HCT116 (cell line): ENCODE measurements around the gene SNCAIP. TPM values are rescaled to one million over a fixed set of nuclear protein-coding genes. Genes with fewer than 3 reads are reported as not detected.

ENCODE experiments used
- ATAC-seq: fragments of 200-7000 bp; cut with Tn5 transposase; 2 replicates; pipeline ENCODE4 v1.9.1; 2020; ENCODE audit warnings: mild to moderate bottlenecking, moderate library complexity
- BruUV-seq: library from RNA; stranded (reverse); fragments of 400-500 nt; replicated peaks from 2 replicates; lab custom pipeline; 2021; lab: Mats Ljungman, UMichigan
- CTCF ChIA-PET: fragments of 300-600 bp; sonication (Branson Sonifier 250); formaldehyde crosslinking; loops from one replicate; lab custom pipeline; 2021; ENCODE audit warnings: antibody characterized with exemption; lab: Charles Lee
- POLR2A ChIA-PET: fragments of 300-600, 350-600 bp; sonication (Branson Sonifier 250); formaldehyde crosslinking; loops from one replicate; lab custom pipeline; 2021; ENCODE audit warnings: antibody characterized with exemption; lab: Charles Lee
- RAD21 ChIA-PET, 2 experiments: fragments of 300-600 bp; sonication (Branson Sonifier 250); formaldehyde crosslinking; loops; one replicate each; lab custom pipeline; 2023; ENCODE audit warnings: low total read pairs in 2 of 2; ENCODE audit not compliant: uncharacterized antibody in 2 of 2, unreplicated experiment in 2 of 2, low non-redundant PET in 1 of 2; lab: Charles Lee
- DNase-seq: peaks from one replicate; pipeline ENCODE4 v3.0.0-alpha.2; 2010; ENCODE audit warnings: low read depth, low spot score
- H2AFZ ChIP-seq: fragments of 200-600 bp; shearing (Covaris generic), sonication (generic); 2 replicates; pipeline ENCODE4 v1.6.1; 2017; ENCODE audit warnings: low read depth, mixed run types, mixed read lengths, antibody characterized with exemption, low read length; ENCODE audit not compliant: poor library complexity, severe bottlenecking
- H3K27ac ChIP-seq: 2 replicates; pipeline ENCODE4 v1.5.1; 2012; ENCODE audit warnings: low read depth, low read length
- H3K27me3 ChIP-seq: fragments of 200-600 bp; sonication (generic); 2 replicates; pipeline ENCODE4 v1.6.1; 2016; ENCODE audit warnings: mixed run types, low read length, mixed read lengths; ENCODE audit not compliant: insufficient read depth
- H3K36me3 ChIP-seq, 2 experiments: fragments of 200-500 bp in 1 of 2; fragments of 200-600 bp in 1 of 2; sonication (Bioruptor generic) in 1 of 2; sonication (generic) in 1 of 2; 2 replicates each; pipeline versions ENCODE4 v1.5.1 to v1.6.1; 2014 to 2016; ENCODE audit warnings: low read length in 2 of 2, inconsistent platforms in 1 of 2, mixed read lengths in 1 of 2, mixed run types in 1 of 2; ENCODE audit not compliant: insufficient read depth in 2 of 2, control insufficient read depth in 1 of 2
- H3K4me1 ChIP-seq, 2 experiments: fragments of 200-600 bp in 1 of 2; sonication (generic) in 1 of 2; 2 replicates each; pipeline versions ENCODE4 v1.5.1 to v1.6.1; 2012 to 2017; ENCODE audit warnings: low read length in 2 of 2, inconsistent platforms in 1 of 2, mild to moderate bottlenecking in 1 of 2, mixed read lengths in 1 of 2, mixed run types in 1 of 2, moderate library complexity in 1 of 2; ENCODE audit not compliant: insufficient read depth in 2 of 2, control insufficient read depth in 1 of 2
- H3K4me2 ChIP-seq: fragments of 200-600 bp; sonication (generic); 2 replicates; pipeline ENCODE4 v1.6.1; 2017; ENCODE audit warnings: mixed run types, low read length, mixed read lengths
- H3K4me3 ChIP-seq, 2 experiments: fragments of 200-600 bp in 1 of 2; sonication (generic) in 1 of 2; replicated peaks in 1 of 2; 2 replicates each; pipeline ENCODE4 v1.5.1; 2011 to 2016; ENCODE audit warnings: low read length in 2 of 2, control low read depth in 1 of 2, low read depth in 1 of 2, mild to moderate bottlenecking in 1 of 2, mixed read lengths in 1 of 2, mixed run types in 1 of 2
- H3K79me2 ChIP-seq: fragments of 200-600 bp; sonication (generic); 2 replicates; pipeline ENCODE4 v1.6.1; 2017; ENCODE audit warnings: mild to moderate bottlenecking, mixed run types, low read length, moderate library complexity, mixed read lengths; ENCODE audit not compliant: insufficient read depth
- H3K9ac ChIP-seq: fragments of 200-600 bp; sonication (generic); 2 replicates; pipeline ENCODE4 v1.6.1; 2016; ENCODE audit warnings: low read length, mixed read lengths
- H3K9me2 ChIP-seq: fragments of 200-600 bp; sonication (generic), shearing (Covaris generic); 2 replicates; pipeline ENCODE4 v1.6.1; 2017; ENCODE audit warnings: mixed run types, mild to moderate bottlenecking, moderate library complexity; ENCODE audit not compliant: insufficient read depth
- H3K9me3 ChIP-seq, 2 experiments: fragments of 200-500 bp in 1 of 2; fragments of 200-600 bp in 1 of 2; sonication (Bioruptor generic) in 1 of 2; sonication (generic) in 1 of 2; 2 replicates each; pipeline ENCODE4 v1.6.1; 2014 to 2017; ENCODE audit warnings: low read length in 2 of 2, mixed read lengths in 2 of 2, inconsistent platforms in 1 of 2, low read depth in 1 of 2, mild to moderate bottlenecking in 1 of 2, mixed run types in 1 of 2, moderate library complexity in 1 of 2; ENCODE audit not compliant: control insufficient read depth in 1 of 2, insufficient read depth in 1 of 2
- H4K20me1 ChIP-seq: fragments of 200-600 bp; sonication (generic), shearing (Covaris generic); 2 replicates; pipeline ENCODE4 v1.6.1; 2017; ENCODE audit warnings: mixed run types, mild to moderate bottlenecking, moderate library complexity; ENCODE audit not compliant: insufficient read depth
- ATF3 ChIP-seq: IDR thresholded peaks from 2 replicates; pipeline ENCODE4 v1.6.1; 2012
- CBX3 ChIP-seq: IDR thresholded peaks from 2 replicates; pipeline ENCODE4 v1.6.1; 2012; ENCODE audit warnings: low read depth
- CEBPB ChIP-seq: IDR thresholded peaks from 2 replicates; pipeline ENCODE4 v1.6.1; 2012; ENCODE audit warnings: low read depth
- ELF1 ChIP-seq: IDR thresholded peaks from 2 replicates; pipeline ENCODE4 v1.6.1; 2012; ENCODE audit warnings: low read depth, borderline replicate concordance
- EZH2 ChIP-seq: fragments of 200-600 bp; sonication (generic); IDR thresholded peaks from 2 replicates; pipeline ENCODE4 v1.6.1; 2017; ENCODE audit warnings: antibody characterized with exemption, mixed run types
- FOSL1 ChIP-seq: IDR thresholded peaks from 2 replicates; pipeline ENCODE4 v1.6.1; 2012; ENCODE audit warnings: low read depth
- MAX ChIP-seq: IDR thresholded peaks from 2 replicates; pipeline ENCODE4 v1.6.1; 2012
- POLR2A ChIP-seq: IDR thresholded peaks from 2 replicates; pipeline ENCODE4 v1.7.0; 2011; ENCODE audit warnings: borderline replicate concordance; ENCODE audit not compliant: insufficient read depth, insufficient read length; ENCODE audit errors: extremely low read depth
- SRF ChIP-seq: IDR thresholded peaks from 2 replicates; pipeline ENCODE4 v1.6.1; 2012; ENCODE audit warnings: low read depth
- ZFX ChIP-seq: fragments of 450-650 bp; IDR thresholded peaks from 2 replicates; pipeline ENCODE4 v1.6.1; 2017
- ZNF274 ChIP-seq: fragments of 200-500 bp; sonication (Bioruptor generic); IDR thresholded peaks from 2 replicates; pipeline ENCODE4 v1.6.1; 2014; ENCODE audit warnings: mild to moderate bottlenecking, low read depth, low read length, inconsistent platforms
- intact Hi-C: fragments of 100-400 bp; cut with micrococcal nuclease; formaldehyde crosslinking; loops from 2 replicates; pipeline ENCODE4 v1.10.0; 2022
- total RNA-seq: library from RNA; stranded (reverse); gene quantifications from one replicate; pipeline ENCODE4 v1.2.1, GENCODE V29; 2021; ENCODE audit not compliant: unreplicated experiment
- TF ChIP-seq, protein P1 (sequence below): IDR thresholded peaks from 2 replicates; pipeline ENCODE4 v1.6.1; 2011; ENCODE audit warnings: mild to moderate bottlenecking, low read length, moderate library complexity; ENCODE audit not compliant: insufficient replicate concordance; ENCODE audit errors: extremely low read depth
- TF ChIP-seq, protein P2 (sequence below): IDR thresholded peaks from 2 replicates; pipeline ENCODE4 v1.6.1; 2012; ENCODE audit warnings: low read depth

Gene SNCAIP
- total RNA-seq, 1 experiment from 2014 or later, result not detected

GRCh38 chr5:122501089-122501435 lies 189.0 kb downstream of the SNCAIP start:
- H3K36me3 ChIP-seq, result no peaks in the 10 kb centered on the region
- no peaks in the 10 kb centered on the region for H3K9me2 ChIP-seq
- no peak for TF ChIP-seq CEBPB
- TF ChIP-seq ZFX, result no peak
- no peak for TF ChIP-seq ATF3
- H2AFZ ChIP-seq, result peak overlapping the region; percentile 72
- POLR2A ChIA-PET, result no interaction called here
- no peak overlapping the region for H3K27ac ChIP-seq
- intact Hi-C loops, result loop anchor here (5.0 kb wide), 2 partner anchors 866 to 1111 kb away; no protein-coding TSS in a partner anchor
- H3K4me1 ChIP-seq, result no peaks in the 10 kb centered on the region
- no TSS peak for BruUV-seq
- no peaks in the 10 kb centered on the region for H3K27me3 ChIP-seq
- no peaks in the 10 kb centered on the region for H3K9me3 ChIP-seq
- H3K4me2 ChIP-seq, result no peak overlapping the region
- RAD21 ChIA-PET, result no interaction called here
- CTCF ChIA-PET, result interaction anchor here (0.7 to 2.2 kb wide), 3 partner anchors 306 to 922 kb away, joined by 3 to 7 read pairs (median 3); partner anchors contain the start of gene CEP120
- no peak overlapping the region for H3K9ac ChIP-seq
- H3K79me2 ChIP-seq, result no peaks in the 10 kb centered on the region
- H4K20me1 ChIP-seq, result no peaks in the 10 kb centered on the region
- no peak overlapping the region for H3K4me3 ChIP-seq
- ATAC-seq, result peak; percentile 48
- DNase-seq, result no peak

DNA sequence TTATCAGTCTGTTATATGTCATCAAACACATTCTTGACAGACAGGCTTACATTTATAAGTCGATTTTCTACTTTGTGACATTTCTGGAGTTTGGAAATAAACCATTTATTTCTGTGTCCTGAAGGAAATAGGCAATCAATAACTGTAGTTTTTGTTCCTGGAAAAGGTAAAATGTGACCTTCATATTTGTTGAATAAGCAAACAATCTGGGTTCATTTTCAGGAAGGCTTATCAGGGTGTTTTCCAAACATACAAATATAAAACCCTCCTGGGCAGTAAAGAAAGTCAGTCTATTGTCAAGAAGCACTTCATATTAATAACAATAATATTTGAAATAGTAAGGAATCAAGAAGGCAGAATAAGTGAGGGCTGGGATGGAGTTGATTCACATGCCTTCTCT lies 195.0 kb downstream of the SNCAIP start:
- Histone ChIP-seq H3K4me3 (no peak overlapping the region), H3K4me1 (peaks cover 0 to 11% of the 10 kb centered on the region in 2 experiments; a peak in 2 of 4 replicates), H3K4me2 (no peak overlapping the region), H2AFZ (peak overlapping the region; percentile 60), H3K9me2 (no peaks in the 10 kb centered on the region), H3K27me3 (no peaks in the 10 kb centered on the region), H3K79me2 (no peaks in the 10 kb centered on the region), H3K27ac (no peak overlapping the region), H4K20me1 (no peaks in the 10 kb centered on the region), H3K36me3 (no peaks in the 10 kb centered on the region), H3K9ac (no peak overlapping the region), H3K9me3 (no peaks in the 10 kb centered on the region)
- DNase-seq (no peak), ATAC-seq (no peak)
- ChIA-PET POLR2A (no interaction called here), RAD21 (no interaction called here), CTCF (no interaction called here)
- intact Hi-C loops, result no loop called here
- BruUV-seq, result no TSS peak
- TF ChIP-seq, protein P1, sequence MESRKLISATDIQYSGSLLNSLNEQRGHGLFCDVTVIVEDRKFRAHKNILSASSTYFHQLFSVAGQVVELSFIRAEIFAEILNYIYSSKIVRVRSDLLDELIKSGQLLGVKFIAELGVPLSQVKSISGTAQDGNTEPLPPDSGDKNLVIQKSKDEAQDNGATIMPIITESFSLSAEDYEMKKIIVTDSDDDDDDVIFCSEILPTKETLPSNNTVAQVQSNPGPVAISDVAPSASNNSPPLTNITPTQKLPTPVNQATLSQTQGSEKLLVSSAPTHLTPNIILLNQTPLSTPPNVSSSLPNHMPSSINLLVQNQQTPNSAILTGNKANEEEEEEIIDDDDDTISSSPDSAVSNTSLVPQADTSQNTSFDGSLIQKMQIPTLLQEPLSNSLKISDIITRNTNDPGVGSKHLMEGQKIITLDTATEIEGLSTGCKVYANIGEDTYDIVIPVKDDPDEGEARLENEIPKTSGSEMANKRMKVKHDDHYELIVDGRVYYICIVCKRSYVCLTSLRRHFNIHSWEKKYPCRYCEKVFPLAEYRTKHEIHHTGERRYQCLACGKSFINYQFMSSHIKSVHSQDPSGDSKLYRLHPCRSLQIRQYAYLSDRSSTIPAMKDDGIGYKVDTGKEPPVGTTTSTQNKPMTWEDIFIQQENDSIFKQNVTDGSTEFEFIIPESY, result no peak
- TF ChIP-seq ZNF274 (no peak), ATF3 (no peak), SRF (no peak), MAX (no peak), EZH2 (no peak), ELF1 (no peak), POLR2A (no peak), FOSL1 (no peak), CBX3 (no peak)
- TF ChIP-seq, protein P2, sequence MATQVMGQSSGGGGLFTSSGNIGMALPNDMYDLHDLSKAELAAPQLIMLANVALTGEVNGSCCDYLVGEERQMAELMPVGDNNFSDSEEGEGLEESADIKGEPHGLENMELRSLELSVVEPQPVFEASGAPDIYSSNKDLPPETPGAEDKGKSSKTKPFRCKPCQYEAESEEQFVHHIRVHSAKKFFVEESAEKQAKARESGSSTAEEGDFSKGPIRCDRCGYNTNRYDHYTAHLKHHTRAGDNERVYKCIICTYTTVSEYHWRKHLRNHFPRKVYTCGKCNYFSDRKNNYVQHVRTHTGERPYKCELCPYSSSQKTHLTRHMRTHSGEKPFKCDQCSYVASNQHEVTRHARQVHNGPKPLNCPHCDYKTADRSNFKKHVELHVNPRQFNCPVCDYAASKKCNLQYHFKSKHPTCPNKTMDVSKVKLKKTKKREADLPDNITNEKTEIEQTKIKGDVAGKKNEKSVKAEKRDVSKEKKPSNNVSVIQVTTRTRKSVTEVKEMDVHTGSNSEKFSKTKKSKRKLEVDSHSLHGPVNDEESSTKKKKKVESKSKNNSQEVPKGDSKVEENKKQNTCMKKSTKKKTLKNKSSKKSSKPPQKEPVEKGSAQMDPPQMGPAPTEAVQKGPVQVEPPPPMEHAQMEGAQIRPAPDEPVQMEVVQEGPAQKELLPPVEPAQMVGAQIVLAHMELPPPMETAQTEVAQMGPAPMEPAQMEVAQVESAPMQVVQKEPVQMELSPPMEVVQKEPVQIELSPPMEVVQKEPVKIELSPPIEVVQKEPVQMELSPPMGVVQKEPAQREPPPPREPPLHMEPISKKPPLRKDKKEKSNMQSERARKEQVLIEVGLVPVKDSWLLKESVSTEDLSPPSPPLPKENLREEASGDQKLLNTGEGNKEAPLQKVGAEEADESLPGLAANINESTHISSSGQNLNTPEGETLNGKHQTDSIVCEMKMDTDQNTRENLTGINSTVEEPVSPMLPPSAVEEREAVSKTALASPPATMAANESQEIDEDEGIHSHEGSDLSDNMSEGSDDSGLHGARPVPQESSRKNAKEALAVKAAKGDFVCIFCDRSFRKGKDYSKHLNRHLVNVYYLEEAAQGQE, result no peak
